Measurements from ENCODE around the gene KRTAP13-3.

KRTAP13-3 gene

GRCh38 chr21:30425826-30426225 lies at the start of gene KRTAP13-3:
Gene KRTAP13-3, minus strand, starts transcription at chr21:30425926. Its CDS starts 14 bp downstream, at chr21:30425912.
- no peak for DNase-seq (ENCODE audit: low spot score)

GRCh38 chr21:30468900-30469714 lies 43.4 kb upstream of the KRTAP13-3 start:
- no peak for DNase-seq (ENCODE audit: low spot score)

GRCh38 chr21:30463713-30464112 lies 38.0 kb upstream of the KRTAP13-3 start:
- DNase-seq (ENCODE audit: low spot score), result no peak

DNA sequence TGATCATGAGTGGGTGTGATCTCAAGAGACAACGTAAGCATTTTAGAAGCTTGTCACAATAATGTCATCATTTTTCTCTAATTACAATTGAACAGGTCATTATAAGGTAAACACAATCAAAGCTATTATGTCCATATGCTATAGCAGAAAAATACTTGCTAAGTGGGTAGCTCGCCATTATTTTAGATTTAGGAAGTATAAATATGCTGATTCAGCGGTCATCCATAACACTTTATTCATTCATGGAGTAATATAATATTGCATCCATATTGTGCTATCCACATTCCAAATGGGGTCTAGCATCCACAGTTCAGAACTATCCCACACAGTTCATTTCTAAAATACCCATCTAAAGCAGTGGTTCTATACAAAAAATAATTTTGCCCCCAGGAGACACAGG lies 22.8 kb upstream of the KRTAP13-3 start:
- no peak for DNase-seq (ENCODE audit: low spot score)

- DNase-seq (ENCODE audit: low spot score), result no peak
Observed at GRCh38 chr21:30447056-30447455, 21.3 kb upstream of the KRTAP13-3 start.

GRCh38 chr21:30444204-30444603 lies 18.5 kb upstream of the KRTAP13-3 start:
- no peak for DNase-seq (ENCODE audit: low spot score)

GRCh38 chr21:30443226-30443625 lies 17.5 kb upstream of the KRTAP13-3 start:
- DNase-seq (ENCODE audit: low spot score), result no peak

DNA sequence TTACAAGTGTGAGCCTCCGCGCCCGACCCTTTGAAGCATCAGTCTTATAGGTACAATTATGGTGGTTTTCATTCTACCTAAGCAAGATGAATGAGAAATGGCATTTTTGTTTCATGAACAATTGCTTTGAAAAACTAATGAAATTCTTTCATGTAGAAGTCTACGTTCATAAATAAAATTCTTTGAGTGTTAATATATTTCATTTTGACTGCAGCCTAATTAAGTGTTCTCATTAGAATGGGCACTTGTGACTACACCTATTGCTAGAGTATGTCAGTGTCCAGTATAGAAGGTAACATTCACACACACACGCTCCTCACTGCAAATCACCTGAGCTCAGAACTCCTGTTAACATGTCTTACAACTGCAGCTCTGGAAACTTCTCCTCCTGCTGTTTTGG lies 14.2 kb upstream of the KRTAP13-3 start, which contains the start of gene KRTAP15-1:
Gene KRTAP15-1 (plus strand): TSS at position 301 of the 400 bp plus-strand sequence. CDS start 53 bp downstream, at position 354.
- DNase-seq (ENCODE audit: low spot score), result no peak

- DNase-seq (ENCODE audit: low spot score), result no peak
Observed at GRCh38 chr21:30437010-30437565, 11.4 kb upstream of the KRTAP13-3 start.

DNA sequence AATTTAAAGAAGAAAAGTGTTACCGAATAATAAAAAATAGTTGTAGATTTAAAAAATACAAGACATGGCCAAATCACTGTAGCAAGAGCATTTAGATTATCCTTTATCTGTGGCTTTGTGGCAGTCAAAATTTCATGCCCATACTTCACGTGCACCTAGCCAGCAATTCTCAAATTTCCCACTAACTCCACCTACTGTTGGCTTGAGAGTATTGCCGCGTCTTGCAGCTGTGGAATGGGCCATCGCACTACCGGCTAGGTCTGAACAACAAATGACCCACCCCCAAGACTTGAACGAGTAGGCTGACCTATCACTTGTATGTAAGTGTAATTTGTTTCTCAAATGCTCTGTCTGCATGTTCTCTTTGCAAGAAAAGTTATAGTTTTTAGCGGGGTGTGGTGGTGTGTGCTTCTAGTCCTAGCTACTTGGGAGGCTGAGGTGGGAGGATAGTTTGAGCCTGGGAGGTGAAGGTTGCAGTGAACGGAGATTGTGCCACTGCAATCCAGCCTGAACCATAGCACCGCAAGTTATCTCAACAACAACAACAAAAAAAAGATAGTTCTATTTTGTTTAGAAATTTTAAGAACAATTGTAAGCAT lies 8.4 kb upstream of the KRTAP13-3 start:
- DNase-seq (ENCODE audit: low spot score), result no peak

GRCh38 chr21:30430170-30430655 lies 4.5 kb upstream of the KRTAP13-3 start, which contains the start of gene KRTAP13-4:
Gene KRTAP13-4, plus strand, starts transcription at chr21:30430220. Its CDS starts 56 bp downstream, at chr21:30430276.
- DNase-seq (ENCODE audit: low spot score), result no peak

DNA sequence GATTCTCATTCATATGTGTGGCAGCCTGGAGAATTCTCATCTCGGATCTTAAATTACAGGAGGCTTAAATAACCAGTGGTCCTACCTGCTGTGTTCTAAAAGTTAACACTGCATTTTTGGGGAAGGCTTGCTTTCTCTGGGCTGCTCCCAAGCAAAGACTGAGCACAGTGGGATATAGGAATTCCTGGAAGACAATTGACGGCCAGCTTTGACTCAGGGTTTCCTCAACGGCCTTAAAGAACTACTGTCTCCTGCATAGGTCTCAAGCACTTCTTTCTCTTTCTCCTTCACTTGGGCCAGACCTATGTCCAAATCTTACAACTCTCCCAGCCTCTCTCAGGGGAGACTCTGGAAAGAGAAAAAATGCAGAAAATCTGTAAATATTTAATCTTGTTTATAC lies 1.0 kb upstream of the KRTAP13-3 start:
- no peak for DNase-seq (ENCODE audit: low spot score)

GRCh38 chr21:30415993-30416392 lies 9.7 kb downstream of the KRTAP13-3 start:
- no peak for DNase-seq (ENCODE audit: low spot score)

- DNase-seq (ENCODE audit: low spot score), result no peak
Observed at GRCh38 chr21:30408782-30409494, 16.8 kb downstream of the KRTAP13-3 start.

DNA sequence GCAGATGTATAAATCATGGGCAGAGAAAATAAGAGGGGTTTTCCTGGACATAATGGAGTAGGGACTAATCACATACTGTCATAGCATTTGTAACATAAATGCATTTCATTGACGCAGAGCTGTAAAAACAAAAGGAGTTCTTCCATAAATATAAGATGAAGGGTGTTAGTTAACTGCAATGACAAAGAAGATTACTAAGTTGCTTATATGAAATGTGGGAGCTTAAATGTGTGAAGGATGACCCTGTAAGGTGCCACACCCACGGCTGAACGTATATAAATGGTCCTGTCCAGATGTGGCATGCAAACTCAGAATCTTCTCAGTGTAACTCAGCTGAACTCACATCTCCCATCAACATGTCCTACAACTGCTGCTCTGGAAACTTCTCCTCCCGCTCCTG lies 30.0 kb downstream of the KRTAP13-3 start, which contains the start of gene KRTAP13-1:
Gene KRTAP13-1 (plus strand): TSS at position 301 of the 400 bp plus-strand sequence. CDS start 56 bp downstream, at position 357.
- DNase-seq (ENCODE audit: low spot score), result no peak

DNA sequence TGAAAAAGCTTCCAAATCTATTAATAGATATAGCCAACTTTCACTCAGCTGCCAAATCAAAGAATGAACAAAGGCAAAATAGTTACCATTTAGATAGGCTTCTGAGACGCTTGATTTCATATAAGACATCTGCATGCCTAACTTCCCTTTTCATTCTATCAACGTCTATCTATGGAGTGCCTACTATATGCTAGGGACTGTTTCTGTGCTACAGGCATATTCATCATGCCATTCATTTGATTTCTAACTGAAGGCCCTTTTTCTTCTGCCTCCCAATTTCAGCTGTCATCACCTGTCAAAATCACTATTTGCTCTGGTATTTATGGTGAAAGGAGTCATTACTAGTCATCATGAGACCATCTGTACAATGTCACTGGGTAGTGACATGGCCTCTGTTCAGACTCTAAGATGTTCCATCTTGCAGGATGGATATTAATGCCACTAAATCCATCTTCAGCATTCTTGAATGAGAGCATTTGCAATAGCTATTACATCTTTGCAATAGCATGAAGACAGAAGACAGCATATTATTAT lies 34.2 kb downstream of the KRTAP13-3 start:
- DNase-seq (ENCODE audit: low spot score), result no peak

- no peak for DNase-seq (ENCODE audit: low spot score)
Observed at GRCh38 chr21:30382201-30382600, 43.5 kb downstream of the KRTAP13-3 start.
